ENCODE measurements around the gene GADD45B. TPM values are rescaled to one million over a fixed set of nuclear protein-coding genes. Genes with fewer than 3 reads are reported as not detected.
"Not testable (repeated sequence)": the region's sequence is repeated elsewhere in the genome, so short reads cannot be mapped to it uniquely, and the experiment has no call there.

Gene GADD45B
- total RNA-seq, 1 donor from 2014 or later: 91.2 TPM

GRCh38 chr19:2490659-2491058, 14.7 kb downstream of the GADD45B start:
- intact Hi-C loops (cut with DNase I): no loop called here
- H3K27ac ChIP-seq: peak overlapping the region; percentile 66
- no peaks in the 10 kb centered on the region for H3K9me3 ChIP-seq
- H3K27me3 ChIP-seq: no peaks in the 10 kb centered on the region
- ATAC-seq (no peak), DNase-seq (no peak)
- no peak overlapping the region for H3K4me3 ChIP-seq
- H3K4me1 ChIP-seq: peaks cover 46% of the 10 kb centered on the region
- H3K36me3 ChIP-seq: no peaks in the 10 kb centered on the region
- no peak for TF ChIP-seq CTCF (IDR thresholded peaks at IDR 0.05)

DNA sequence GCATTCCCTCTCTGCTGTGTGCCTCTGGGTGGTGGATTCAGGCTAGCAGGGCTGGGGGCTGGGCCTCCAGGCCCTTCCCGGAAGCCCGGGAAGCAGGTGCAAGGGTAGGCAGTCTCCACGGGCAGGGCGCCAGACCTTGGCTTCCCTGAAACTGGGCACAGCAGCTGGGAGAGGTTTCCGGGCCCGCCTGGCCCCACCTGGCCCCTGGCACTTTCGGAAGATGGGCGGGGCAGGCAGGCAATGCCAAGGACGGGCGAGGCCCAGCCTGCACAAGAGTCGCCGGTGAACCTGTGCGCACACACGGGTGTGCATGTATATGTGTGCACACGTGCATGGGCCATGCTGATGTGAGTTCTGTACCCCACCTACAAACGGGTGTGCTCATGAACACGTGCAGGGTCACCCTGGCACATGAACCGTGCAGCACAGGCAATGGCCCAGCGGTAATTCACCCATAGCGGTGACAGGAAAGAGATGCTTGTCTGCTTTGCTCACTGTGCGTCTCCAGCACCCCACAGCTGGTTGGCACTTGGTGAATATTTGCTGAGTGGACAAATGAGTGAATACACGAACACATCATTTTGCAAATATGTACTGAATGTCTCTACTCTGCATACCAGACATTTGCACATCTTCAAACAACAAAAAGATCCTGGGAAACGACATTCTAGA, 15.3 kb downstream of the GADD45B start:
- Histone ChIP-seq H3K36me3 (no peaks in the 10 kb centered on the region), H3K9me3 (no peaks in the 10 kb centered on the region), H3K4me3 (no peak overlapping the region), H3K4me1 (peaks cover 52% of the 10 kb centered on the region), H3K27me3 (no peaks in the 10 kb centered on the region), H3K27ac (peak overlapping the region; percentile 66)
- intact Hi-C loops (cut with DNase I): no loop called here
- peak; percentile 96 for DNase-seq
- ATAC-seq: peak; percentile 63
- TF ChIP-seq CTCF (IDR thresholded peaks at IDR 0.05): no peak

DNA sequence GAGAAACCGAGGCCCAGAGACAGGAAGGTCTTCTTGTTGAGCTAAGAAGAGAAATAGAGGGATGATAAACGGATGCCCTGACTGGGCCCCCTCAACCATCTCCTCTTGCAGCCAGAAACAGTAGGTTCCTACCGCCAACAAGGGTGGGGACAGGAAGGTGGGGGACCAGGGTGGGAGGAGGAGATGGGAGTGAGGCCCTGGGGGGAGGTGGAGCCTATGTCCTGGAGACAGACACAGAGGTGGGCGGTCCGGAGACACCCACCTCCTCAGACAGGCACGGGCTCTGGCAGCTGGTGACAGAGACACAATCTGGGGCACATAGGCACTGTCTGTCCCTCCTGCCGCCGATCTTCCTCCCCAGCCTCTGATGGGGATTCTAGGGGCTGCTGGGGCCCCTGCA, 16.9 kb downstream of the GADD45B start:
- Histone ChIP-seq H3K4me3 (no peak overlapping the region), H3K27ac (no peak overlapping the region), H3K9me3 (no peaks in the 10 kb centered on the region), H3K36me3 (no peaks in the 10 kb centered on the region), H3K4me1 (peaks cover 54% of the 10 kb centered on the region), H3K27me3 (no peaks in the 10 kb centered on the region)
- DNase-seq (no peak), ATAC-seq (no peak)
- intact Hi-C loops (cut with DNase I): no loop called here
- no peak for TF ChIP-seq CTCF (IDR thresholded peaks at IDR 0.05)

GRCh38 chr19:2493448-2493847, 17.5 kb downstream of the GADD45B start:
- H3K4me1 ChIP-seq: peaks cover 49% of the 10 kb centered on the region
- H3K9me3 ChIP-seq; H3K27me3 ChIP-seq; H3K4me3 ChIP-seq; H3K36me3 ChIP-seq; DNase-seq; intact Hi-C loops (cut with DNase I); H3K27ac ChIP-seq; ATAC-seq: not testable (repeated sequence)

- DNase-seq: no peak
- H3K4me1 ChIP-seq: peaks cover 43% of the 10 kb centered on the region
Measured at GRCh38 chr19:2494084-2494446, 18.1 kb downstream of the GADD45B start.

More at GRCh38 chr19:2494084-2494446, 18.1 kb downstream of the GADD45B start:
- H3K9me3 ChIP-seq: no peaks in the 10 kb centered on the region
- H3K4me3 ChIP-seq: peak overlapping the region; percentile 63
- H3K27ac ChIP-seq: no peak overlapping the region
- no peaks in the 10 kb centered on the region for H3K36me3 ChIP-seq
- intact Hi-C loops (cut with DNase I): no loop called here
- no peaks in the 10 kb centered on the region for H3K27me3 ChIP-seq
- no peak for ATAC-seq
- no peak for TF ChIP-seq CTCF (IDR thresholded peaks at IDR 0.05)
